Transverse colon (tissue), 4 donors: ENCODE measurements around the gene EXD3. TPM values are rescaled to one million over a fixed set of nuclear protein-coding genes. Genes with fewer than 3 reads are reported as not detected.

Source experiments
- DNase-seq: peaks from one replicate; pipeline ENCODE4 v3.0.0-alpha.2; 2019
- H3K27ac ChIP-seq, 4 donors: fragments of 200-600 bp; sonication (generic); 2 replicates each; pipeline ENCODE4 v1.5.1; 2016 to 2018; ENCODE audit warnings: inconsistent platforms in 4 of 4
- H3K27me3 ChIP-seq: fragments of 200-600 bp; sonication (generic); 2 replicates; pipeline ENCODE4 v1.5.1; 2017; ENCODE audit warnings: inconsistent platforms
- H3K36me3 ChIP-seq, 4 donors: fragments of 200-600 bp; sonication (generic); 2 replicates each; pipeline ENCODE4 v1.5.1; 2017 to 2019; ENCODE audit warnings: inconsistent platforms in 4 of 4
- H3K4me1 ChIP-seq, 4 donors: fragments of 200-600 bp; sonication (generic); 2 replicates each; pipeline ENCODE4 v1.5.1; 2017 to 2020; ENCODE audit warnings: inconsistent platforms in 4 of 4
- H3K4me3 ChIP-seq, 4 donors: fragments of 200-600 bp; sonication (generic); 1 replicate in 1 of 4; 2 replicates in 3 of 4; pipeline versions ENCODE4 v1.5.1 to v1.6.1; 2017 to 2019; ENCODE audit warnings: inconsistent platforms in 4 of 4
- H3K9me3 ChIP-seq, 2 donors: fragments of 200-600 bp; sonication (generic); 2 replicates each; pipeline ENCODE4 v1.5.1; 2017 to 2019; ENCODE audit warnings: inconsistent platforms in 2 of 2
- CTCF ChIP-seq, 5 experiments: fragments of 200-600 bp in 3 of 5; fragments of 450-650 bp in 2 of 5; sonication (generic) in 3 of 5; IDR thresholded peaks; 1 replicate in 2 of 5; 2 replicates in 3 of 5; pipeline ENCODE4 v1.5.1; 2016 to 2017; ENCODE audit warnings: antibody characterized with exemption in 5 of 5, inconsistent platforms in 3 of 5, mild to moderate bottlenecking in 2 of 5, moderate library complexity in 1 of 5
- EP300 ChIP-seq: sonication (generic); formaldehyde crosslinking; IDR thresholded peaks from one replicate; pipeline ENCODE4 v1.6.1; 2017; ENCODE audit warnings: antibody characterized with exemption, low read depth
- POLR2A ChIP-seq: fragments of 450-650 bp; IDR thresholded peaks from one replicate; pipeline ENCODE4 v1.6.1; 2016; ENCODE audit warnings: antibody characterized with exemption, mild to moderate bottlenecking, moderate library complexity
- POLR2AphosphoS5 ChIP-seq, 3 donors: sonication (generic); formaldehyde crosslinking; IDR thresholded peaks; one replicate each; pipeline ENCODE4 v1.6.1; 2016; ENCODE audit warnings: antibody characterized with exemption in 3 of 3
- WGBS, 2 donors: methylation state at CpG; one replicate each; pipeline ENCODE4 v1.1.5; 2018; ENCODE audit warnings: low coverage in 1 of 2; 5-methylcytosine and 5-hydroxymethylcytosine counted together
- in situ Hi-C, 4 donors: fragments of 200-750 bp; cut with MboI; loops; one replicate each; pipeline versions ENCODE4 v1.15.0 to v1.15.1; 2017; ENCODE audit warnings: low sequenced_read_pairs in 3 of 4, low pct_ligation_motif_present in 1 of 4, low pct_unique_long_range_greater_than_20kb in 1 of 4
- intact Hi-C: fragments of 100-400 bp; cut with DNase I; formaldehyde crosslinking; loops from one replicate; pipeline ENCODE4 v1.15.1; 2023; ENCODE audit warnings: low total_unique reads
- total RNA-seq, 4 donors: library from RNA; depleted of rRNA; stranded (reverse); fragments of >200 nt; gene quantifications; one replicate each; pipeline ENCODE4 v1.1.0, GENCODE V29; 2016

EXD3 gene
- total RNA-seq, 4 donors from 2014 or later, result 47.6 to 228 (median 74.2) TPM

DNA sequence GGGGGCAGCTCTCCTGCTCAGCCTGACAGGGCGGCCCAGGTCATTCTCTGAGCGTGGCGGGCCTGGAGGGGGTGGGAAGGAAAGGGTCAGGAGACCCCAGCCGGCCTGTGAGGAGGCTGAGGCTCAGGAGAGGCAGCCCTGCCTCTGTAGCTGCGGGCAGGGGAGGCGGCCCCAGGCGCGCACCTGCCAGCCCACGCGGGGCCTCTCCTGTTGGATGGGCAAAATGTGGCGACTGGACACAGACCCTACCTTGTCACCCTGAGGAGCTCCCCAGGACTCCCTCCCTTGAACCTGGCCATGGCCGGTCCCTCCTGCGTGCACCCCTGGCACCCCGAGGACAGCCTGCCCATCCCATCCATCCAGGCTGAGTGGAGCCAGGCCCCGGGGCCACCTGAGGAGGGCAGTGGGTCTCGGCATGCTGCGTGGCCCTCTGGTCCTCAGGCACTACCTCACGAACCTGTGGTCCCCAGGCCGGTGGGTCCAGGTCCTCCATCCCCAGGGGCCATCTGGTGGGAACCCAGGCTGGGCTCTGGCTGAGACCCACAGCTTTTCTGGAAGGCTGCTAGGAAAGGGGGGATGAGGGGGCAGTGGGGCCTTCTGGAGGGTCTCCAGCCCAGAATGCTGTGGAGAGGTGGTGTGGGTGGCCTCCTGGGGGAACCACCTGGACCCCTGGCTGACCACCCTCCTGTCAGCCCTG is 105.8 kb downstream of the EXD3 start:
- Histone ChIP-seq H3K4me3 (no peak overlapping the region), H3K4me1 (peaks cover 9 to 36% (median 22%) of the 10 kb centered on the region in 4 donors), H3K27me3 (peaks cover 17% of the 10 kb centered on the region), H3K9me3 (no peaks in the 10 kb centered on the region), H3K36me3 (no peaks in the 10 kb centered on the region), H3K27ac (peak overlapping the region in 2 of 4 donors; percentile 41 to 94)
- TF ChIP-seq EP300 (no peak), POLR2AphosphoS5 (IDR thresholded peaks at IDR 0.05) (no peak), POLR2A (no peak), CTCF (IDR thresholded peaks at IDR 0.05) (no peak)
- in situ Hi-C loops, result no loop called here
- intact Hi-C loops, result no loop called here
- WGBS, 2 donors, result 86% methylated on average over 18 of the region's 19 CpGs; no CpG with 5 or more reads in 1 of the 2 donors
- no peak for DNase-seq

- Histone ChIP-seq H3K27ac (peak overlapping the region in 3 of 4 donors; percentile 41 to 94 (median 52)), H3K4me3 (peak overlapping the region in 3 of 4 donors; percentile 27 to 44 (median 30)), H3K9me3 (no peaks in the 10 kb centered on the region), H3K4me1 (peaks cover 14 to 44% (median 30%) of the 10 kb centered on the region in 4 donors), H3K36me3 (no peaks in the 10 kb centered on the region), H3K27me3 (peaks cover 17% of the 10 kb centered on the region)
- in situ Hi-C loops (no loop called here), intact Hi-C loops (no loop called here)
- WGBS, 2 donors, result 22% methylated on average over 13 of the region's 83 CpGs; no CpG with 5 or more reads in 1 of the 2 donors
- TF ChIP-seq POLR2AphosphoS5 (IDR thresholded peaks at IDR 0.05) (no peak), EP300 (no peak), CTCF (IDR thresholded peaks at IDR 0.05) (no peak)
- DNase-seq, result peak; percentile 66
These were observed 106.7 kb downstream of the EXD3 start for GRCh38 chr9:137316012-137316981.

GRCh38 chr9:137315581-137316011 is 107.4 kb downstream of the EXD3 start:
- TF ChIP-seq CTCF (IDR thresholded peaks at IDR 0.05) (no peak), EP300 (no peak), POLR2AphosphoS5 (IDR thresholded peaks at IDR 0.05) (no peak), POLR2A (no peak)
- in situ Hi-C loops, result no loop called here
- Histone ChIP-seq H3K27ac (peak overlapping the region in 2 of 4 donors; percentile 9 to 94), H3K9me3 (no peaks in the 10 kb centered on the region), H3K4me3 (peak overlapping the region in 2 of 4 donors; percentile 30 to 44), H3K27me3 (peaks cover 17% of the 10 kb centered on the region), H3K36me3 (no peaks in the 10 kb centered on the region), H3K4me1 (peaks cover 14 to 51% (median 35%) of the 10 kb centered on the region in 4 donors)
- intact Hi-C loops, result no loop called here
- 43% methylated on average over 6 of the region's 18 CpGs; no CpG with 5 or more reads in 1 of the 2 donors for WGBS, 2 donors
- DNase-seq, result no peak
